HS-27A (cell line): ENCODE data around the gene NR4A3.
"Not testable (repeated sequence)": the region's sequence is repeated elsewhere in the genome, so short reads cannot be mapped to it uniquely, and the experiment has no call there.

Experiments
- DNase-seq: peaks from one replicate; pipeline ENCODE4 v3.0.0-alpha.2; 2012; ENCODE audit warnings: low read depth, missing footprints

The NR4A3 gene

DNA sequence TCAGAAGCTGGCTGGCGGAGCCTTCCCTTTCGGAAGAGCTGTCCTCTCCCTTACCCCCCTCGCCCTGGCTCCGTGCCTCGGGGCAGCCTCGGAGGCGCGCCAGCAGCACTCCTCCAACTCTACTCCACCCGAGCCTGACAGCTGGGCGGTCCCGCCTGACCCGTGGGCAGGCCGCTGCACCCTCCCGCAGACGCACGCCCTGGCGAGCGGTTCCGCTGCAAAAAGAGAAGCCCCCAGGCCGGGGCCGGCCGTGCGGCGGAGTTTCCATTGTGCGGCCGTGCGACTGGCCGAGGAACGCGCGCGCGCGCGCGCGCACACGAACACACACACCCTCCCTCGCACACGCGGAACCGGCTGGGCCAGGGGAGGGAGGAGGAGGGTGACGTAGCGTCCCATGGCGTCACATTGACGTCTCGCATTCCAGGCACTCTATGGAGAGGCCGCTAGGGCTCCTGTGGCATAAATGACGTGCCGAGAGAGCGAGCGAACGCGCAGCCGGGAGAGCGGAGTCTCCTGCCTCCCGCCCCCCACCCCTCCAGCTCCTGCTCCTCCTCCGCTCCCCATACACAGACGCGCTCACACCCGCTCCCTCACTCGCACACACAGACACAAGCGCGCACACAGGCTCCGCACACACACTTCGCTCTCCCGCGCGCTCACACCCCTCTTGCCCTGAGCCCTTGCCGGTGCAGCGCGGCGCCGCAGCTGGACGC is at the start of gene NR4A3:
TSS of gene NR4A3 (plus strand) at position 490 of the 713 bp plus-strand sequence. CDS start 6,158 bp downstream, outside the sequence.
- peak; percentile 90 for DNase-seq

DNA sequence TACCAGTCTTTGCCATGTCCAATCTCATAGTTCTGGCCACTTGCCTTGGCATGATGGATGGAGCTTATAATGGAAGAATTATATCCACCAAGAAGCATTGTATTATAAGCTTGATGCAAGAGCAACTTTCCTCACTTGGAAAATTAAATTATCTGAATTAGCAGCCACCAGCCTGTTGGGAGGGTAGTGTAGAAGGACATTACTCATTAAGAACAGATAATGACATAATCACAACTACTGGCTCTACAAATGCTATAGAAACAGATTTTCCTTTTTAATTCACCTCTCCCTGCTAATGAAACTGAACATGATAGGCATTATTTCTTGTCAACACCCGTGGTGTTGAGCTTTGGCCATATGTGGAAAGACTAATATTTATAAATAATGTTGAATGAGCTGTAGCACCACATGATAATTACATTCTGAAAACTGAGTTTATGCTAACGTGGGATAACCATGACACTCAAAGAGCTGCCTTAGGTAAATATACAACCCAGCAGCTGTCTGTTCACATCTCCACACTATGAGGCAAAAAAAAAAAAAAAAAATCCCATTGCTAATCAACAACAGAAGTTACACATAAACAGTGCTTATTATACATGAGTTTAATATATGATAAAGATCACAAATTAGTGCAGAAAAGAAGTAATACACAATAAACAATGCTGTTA is 48.1 kb upstream of the NR4A3 start:
- no peak for DNase-seq

DNA sequence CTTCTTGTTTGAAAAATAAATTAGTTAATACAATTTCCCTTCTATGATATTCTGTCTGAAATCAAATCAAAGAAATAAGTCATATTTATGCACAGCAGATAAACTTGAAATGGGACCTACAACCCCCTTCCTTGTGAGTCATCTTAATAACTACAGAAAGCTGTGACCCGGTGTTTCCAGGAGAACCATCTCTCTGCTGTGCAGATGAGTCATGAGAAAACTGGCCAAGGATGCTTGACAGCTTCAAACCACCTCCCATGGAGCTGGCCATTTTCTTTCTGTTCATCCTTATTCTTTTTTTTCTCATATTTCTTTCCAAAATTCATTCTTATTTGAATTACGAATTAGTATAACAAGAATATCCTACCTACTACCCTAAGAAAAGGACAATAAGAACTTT is 43.4 kb upstream of the NR4A3 start:
- DNase-seq, result peak; percentile 12

DNA sequence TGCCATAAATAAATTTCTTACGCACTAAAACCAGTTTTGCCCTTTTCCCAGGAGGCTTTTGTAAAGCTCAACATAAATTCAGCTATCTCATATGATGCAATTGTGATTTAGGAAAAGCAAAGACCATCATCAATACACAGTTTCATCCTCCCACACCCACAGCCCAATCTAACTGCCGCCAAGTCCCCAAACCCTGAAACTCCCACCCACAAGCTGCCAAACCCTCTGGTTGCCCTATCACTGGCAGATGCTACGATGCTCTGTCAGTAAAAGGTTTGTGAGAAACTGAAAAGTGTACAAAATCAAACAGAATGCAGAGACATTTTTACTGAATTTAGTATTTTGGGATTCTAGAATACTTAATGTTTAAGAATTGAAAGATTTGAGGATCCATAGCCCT is 42.8 kb upstream of the NR4A3 start:
- DNase-seq, result no peak

DNA sequence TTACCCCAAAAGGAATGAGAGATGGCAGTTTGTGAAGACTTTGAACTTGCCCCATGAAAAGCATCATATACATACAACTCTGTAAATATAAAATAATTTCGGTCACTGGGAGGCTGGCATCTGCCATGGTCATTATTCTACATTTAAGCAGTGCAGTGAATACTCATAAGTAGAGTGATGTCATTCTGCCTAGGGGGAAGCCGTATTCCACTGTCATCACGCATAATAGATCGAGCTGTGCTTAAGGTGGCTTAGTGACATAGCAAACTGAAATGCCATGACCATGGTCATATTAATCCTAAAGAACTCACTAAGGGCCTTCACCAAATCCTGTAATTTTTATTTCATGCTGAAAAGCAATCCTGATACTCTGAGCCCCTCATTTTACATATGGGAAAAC is 42.4 kb upstream of the NR4A3 start:
- no peak for DNase-seq

DNA sequence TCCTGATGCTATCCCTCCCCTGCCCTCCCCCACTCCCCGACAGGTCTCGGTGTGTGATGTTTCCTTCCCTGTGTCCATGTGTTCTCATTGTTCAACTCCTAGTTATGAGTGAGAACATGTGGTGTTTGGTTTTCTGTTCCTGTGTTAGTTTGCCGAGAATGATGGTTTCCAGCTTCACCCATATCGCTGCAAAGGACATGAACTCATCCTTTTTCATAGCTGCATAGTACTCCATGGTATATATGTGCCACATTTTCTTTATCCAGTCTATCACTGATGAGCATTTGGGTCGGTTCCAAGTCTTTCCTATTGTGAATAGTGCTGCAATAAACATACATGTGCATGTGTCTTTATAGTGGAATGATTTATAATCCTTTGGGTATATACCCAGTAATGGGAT is 39.3 kb upstream of the NR4A3 start:
- not testable (repeated sequence) for DNase-seq

DNA sequence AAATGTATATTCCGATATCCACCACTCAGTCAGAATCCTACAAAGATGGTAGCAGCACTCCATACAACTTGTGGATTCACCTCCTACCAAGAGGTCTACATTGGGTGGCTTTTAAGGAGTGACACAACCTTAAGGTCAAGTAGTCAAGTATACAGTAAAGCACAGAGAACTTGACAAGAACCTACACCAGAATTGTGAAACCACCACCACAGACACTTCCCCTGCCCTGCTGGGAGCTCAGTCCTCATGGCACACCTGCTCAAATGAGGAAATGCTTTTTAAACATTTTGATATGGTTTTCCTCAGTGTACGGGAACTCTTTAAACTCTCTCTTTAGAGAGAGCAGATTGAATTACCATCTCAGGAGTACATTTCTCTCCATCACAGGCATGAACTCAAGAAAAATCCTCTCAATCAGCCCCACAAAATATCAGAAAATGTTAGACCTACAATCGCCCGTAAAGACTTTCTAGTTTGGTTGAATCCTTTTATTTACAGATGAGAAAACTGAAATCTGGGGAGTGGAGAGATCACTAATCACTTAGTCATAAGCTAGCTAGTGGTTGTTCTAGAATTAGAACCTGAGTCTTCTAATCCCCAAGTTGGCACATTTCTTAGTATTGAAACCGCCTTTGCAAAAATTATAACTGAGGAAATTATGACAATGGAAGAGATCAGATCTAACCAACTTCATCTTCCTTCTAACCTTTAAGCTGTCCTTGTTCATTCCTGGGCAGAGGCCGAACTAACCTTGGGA is 38.5 kb upstream of the NR4A3 start:
- DNase-seq, result no peak

DNA sequence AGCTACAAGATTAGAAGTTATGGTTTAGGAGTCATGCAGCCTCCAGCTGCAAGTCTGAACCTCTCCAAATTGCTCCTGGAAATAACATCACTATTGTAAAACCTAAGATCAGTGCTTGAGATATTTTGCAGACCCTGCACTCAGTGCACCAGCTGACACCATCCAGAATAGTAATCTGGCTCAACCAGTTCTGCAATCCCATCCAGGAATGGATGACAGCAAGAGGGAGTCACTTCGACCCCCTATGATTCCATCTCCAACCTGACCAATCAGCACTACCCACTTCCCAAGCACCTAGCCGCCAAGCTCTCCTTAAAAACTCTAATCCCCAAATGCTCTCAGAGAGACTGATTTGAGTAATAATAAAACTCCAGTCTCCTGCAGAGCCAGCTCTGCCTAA is 37.9 kb upstream of the NR4A3 start:
- DNase-seq, result no peak

DNA sequence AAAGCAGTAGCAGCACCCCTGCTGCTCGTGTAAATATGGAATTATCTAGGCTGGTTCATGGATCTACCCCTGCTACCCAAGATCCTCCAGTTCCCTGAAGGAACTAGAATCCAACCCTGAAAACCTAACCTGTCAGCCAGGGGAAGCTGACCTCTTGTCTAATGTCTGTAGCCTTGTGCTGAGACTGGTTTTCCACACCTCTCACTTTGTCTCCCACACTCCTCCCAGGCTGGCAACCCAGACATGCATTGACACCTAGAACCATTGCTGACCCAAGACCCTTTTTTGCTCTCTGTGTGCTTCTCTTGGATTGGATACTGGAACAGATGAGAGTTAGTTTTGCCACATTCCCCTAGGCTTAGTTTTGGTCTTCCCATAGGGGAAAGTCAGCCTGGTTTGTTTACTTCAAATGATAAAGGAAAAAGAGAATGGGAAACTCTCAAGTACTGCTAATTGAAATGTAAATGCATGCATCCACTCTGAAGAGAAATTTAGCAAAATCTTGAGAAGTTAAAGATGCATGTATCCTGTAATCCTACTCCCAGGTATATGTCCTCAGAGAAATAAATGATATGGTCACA is 36.6 kb upstream of the NR4A3 start:
- no peak for DNase-seq

DNA sequence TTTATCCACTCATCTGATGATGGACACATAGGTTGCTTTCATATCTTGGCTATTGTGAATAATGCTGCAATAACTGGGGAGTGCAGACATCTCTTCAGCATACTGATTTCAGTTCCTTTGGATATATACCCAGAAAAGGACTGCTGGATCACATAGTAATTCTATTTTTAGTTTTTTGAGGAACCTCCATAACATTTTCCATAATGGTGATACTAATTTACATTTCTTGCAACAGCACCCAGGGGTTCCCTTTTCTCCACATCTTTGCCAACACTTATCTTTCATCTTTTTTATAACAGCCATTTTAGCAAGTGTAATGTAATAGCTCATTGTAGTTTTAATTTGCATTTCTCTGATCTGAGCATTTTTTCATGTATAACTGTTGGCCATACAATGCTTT is 34.1 kb upstream of the NR4A3 start:
- DNase-seq, result no peak

DNA sequence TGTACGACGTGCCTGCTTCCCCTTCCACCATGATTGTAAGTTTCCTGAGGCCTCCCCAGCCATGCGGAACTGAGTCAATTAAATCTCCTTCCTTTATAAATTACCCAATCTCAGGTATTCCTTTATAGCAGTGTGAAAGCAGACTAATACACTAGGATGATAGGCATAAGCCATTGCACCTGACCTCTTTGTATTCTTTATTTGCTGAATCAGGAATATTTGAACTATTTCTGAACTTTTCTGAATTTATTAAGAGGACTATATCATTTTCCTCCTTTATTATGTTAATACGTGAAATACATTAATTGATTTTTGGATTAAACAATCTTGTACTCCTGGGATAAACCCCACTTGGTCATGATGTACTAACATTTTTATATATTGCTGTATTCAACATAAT is 28.2 kb upstream of the NR4A3 start:
- no peak for DNase-seq

DNA sequence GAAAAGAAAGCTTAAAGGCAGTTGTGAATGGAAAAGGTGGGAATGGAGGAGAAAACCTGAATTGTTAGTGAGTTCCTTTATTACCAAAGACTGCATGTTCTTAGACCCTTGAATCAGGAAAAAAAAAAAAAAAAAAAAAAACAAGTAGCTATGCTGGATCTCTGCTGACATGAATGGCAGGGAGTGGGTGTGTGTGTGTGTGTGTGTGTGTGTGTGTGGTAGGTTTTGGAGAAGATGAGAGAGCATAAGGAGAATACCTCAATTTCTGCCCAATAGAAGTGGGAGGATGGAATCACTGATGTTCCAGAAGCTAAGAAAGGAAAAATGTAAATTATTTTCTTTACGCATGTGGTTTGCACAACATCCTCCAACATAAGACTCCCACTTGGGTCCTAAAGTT is 25.5 kb upstream of the NR4A3 start:
- DNase-seq, result no peak

DNA sequence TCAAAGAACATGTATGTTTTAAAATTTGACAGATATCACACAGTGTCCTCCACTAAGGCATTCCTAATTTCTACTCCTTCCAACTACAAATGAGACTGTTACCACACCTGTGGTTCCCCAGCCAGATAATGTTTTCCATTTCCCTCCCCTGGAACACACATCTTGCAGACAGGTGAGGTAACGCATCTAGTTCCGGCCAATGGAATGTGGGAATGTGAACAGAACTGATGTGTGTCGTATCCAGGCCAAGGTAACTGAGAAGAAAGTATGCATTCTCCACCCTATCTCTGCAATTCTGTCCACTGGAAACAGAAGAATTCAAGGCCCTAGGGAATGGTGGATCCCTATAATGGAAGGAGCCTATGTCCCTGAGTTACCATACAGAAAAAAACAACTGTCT is 19.9 kb upstream of the NR4A3 start:
- no peak for DNase-seq

DNA sequence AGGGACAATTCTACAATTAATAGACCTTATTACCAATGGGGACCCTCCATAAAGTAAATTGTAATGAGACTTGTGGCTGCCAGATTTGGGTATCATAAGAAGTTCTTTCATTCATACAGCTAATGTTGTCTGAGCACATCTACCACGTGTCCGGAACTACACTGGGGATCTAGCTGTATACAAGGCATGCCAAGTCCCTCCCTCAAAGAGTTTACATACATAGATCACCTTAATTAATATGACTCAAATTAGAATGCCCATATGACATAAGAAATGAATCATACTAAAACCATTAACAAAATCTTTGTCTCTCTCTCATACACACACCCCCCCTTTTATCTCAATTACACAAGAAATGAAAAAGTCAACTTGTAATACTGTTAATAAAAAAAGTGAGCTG is 18.0 kb upstream of the NR4A3 start:
- no peak for DNase-seq

DNA sequence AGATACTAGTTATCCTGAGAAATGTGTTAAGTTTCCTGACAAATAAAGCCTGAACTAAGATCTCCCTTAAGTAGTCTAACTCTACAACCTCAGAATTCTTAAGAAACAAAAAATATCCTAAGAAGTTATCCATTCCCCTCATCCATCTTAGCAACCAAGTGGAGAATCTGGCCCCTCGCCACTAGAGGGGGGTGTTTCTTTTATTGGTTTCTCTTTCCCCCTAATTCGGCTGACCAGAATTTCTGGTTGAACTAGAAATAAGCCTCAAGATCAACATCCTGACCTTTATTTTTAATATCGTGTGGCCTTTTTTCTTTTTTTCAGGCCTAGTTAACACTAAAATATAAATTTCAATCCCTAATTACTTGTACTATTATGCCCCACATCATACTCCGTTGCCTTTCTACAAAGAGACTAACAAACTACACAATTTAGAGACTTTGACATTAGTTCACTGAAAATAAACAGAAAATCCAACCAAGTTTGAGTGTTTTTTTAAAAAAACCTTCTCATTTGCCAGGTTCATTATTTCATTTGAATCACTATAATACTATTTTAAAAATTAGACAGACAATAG is 14.3 kb upstream of the NR4A3 start:
- peak; percentile 29 for DNase-seq

DNA sequence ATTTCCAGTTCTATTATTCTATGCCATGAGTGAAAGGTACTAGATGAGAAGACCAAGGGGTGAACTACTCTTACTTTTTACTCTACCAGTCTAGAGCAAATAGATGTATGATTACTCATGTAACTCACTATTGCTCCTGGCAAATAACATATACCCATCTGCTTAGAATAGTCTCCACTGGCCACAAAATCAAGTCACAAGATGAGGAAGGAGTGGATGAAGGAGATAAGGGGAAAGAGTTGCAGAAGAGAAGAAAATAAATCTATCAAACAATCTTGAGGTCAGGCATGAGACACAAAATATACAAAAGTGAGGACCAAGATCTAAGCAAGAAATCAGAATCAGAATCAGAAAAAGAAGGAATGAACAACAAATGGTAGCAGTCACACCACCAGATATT is 13.7 kb upstream of the NR4A3 start:
- DNase-seq, result no peak

DNA sequence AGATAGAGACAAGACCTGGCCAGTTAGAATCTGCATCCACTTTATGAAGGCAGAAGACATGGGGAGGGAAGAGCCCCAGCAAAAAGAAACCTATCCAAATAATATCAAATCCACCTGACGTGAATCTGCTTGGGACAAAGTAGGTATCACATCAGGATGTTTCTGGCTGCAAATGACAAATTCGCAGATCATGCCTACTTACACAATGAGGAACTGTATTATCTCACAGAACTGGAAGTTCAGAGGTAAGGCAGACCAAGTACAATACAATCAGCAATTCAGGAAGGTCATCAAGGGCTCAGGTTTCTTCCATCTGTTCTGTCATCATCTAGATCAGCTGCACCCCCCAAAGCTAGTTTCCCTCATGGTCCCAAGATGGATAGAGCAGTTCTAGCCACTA is 13.2 kb upstream of the NR4A3 start:
- DNase-seq, result no peak

DNA sequence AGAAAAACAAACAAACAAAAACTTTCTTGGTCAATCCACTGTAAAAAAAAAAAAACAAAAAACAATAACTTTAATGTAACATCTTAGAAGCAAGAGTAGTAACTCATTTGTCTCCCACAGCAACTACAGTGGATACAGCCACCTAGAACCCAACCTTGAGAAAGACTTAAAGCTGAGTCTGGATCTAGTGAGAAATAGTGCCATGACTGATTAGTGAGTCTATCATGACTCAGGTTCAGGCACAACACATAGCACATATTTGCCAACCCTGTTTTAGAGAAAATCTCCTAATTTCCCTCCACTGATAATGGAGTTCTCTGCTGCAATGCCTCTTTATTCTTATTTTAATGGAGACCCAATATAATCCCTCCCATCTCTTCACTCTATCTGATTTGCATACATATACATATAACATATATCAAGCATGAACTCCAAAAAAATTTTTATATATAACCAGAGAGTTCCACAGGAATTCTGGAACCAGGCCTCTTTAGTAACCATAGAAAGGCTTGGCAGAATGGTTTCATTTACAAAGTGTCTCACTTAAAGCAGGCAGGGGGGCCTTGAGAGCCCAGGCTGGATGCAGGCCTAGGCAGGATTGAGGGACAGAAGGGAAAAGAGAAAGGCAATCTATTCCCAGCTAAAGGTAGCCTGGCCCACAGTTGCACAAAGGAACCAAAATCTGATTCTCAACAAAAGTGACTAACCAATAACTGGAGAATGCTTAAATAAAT is 11.9 kb upstream of the NR4A3 start:
- no peak for DNase-seq

DNA sequence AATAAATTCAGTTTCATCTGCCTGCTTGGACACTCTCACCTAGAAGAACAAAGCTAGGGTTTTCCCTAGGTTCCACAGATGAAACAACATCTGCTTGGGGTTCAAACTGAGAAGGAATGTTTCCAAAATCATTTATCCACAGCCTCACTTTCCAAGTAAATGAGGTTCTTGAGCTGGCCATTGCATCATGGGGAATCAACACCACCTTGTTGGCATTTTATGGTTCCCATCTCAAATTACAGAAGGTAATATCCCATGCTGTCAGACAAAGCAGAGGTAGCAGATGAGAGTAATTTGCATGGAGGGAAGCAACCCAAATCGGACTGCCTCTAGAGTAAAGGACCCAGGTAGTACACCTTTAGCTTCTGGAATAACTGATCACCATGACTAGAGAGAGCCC is 10.5 kb upstream of the NR4A3 start:
- DNase-seq, result no peak

DNA sequence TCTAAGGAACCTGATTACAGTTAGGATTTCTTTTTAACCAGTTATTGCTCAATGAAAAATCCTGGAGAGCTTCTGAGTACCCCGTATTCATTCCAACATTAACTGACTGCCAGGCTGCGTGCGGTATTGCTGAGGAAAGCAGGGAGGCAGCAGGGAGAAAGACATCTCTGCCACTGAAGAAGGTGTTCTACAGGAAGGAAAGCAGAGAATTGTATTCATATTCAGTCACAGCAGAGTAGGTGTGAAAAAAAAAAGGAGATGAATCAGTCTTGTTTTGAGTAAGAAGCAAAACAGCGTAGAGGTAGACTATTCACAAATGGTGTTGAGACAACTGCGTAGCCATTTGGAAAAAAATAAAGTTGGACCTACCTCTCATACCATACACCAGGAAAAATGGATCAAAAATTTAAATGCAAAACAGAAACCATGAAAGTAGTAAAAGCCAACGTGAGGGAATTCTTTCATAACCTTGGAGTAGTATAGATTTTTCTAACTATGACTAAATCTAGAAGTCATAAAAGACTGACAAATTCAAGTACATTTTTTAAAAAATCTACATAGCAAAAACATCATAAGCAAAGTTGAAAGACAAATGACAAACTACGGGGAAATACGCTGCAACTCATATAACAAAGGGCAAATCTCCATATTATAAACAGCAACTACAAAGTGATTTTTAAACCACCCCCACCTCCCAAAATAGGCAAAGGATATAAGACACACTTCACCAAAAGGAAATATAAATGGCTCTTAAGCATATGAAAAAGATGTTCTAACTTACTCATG is 9.9 kb upstream of the NR4A3 start:
- no peak for DNase-seq

DNA sequence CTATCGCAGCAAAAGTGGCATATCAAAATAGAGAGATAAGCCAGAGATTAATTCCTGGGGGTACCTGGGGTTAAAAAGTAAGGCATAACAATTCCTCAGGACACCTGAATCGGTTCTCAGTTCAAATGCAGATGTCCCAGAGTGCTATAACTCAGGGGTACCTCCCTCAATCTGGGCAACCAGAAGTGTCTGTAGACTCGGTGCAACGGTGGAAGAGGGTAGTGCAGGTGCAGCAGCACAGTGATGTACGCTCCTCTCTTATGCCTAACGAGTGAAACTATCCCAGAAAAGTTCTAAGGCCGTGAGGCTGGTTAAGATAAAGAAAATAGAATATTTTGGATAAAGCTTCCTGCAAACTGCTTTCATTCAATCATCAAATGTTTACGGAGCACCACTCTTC is 7.9 kb upstream of the NR4A3 start:
- DNase-seq, result no peak
